Midbrain (tissue), 1 donor: ENCODE results near the gene WBP2NL.

Experiments
- DNase-seq: peaks from one replicate; lab custom pipeline; 2025; lab: John Stamatoyannopoulos, UW

WBP2NL gene

GRCh38 chr22:42072606-42073330 lies 74.2 kb downstream of the WBP2NL start:
- no peak for DNase-seq

- no peak for DNase-seq
Observed at GRCh38 chr22:42073621-42074041, 75.0 kb downstream of the WBP2NL start.

DNA sequence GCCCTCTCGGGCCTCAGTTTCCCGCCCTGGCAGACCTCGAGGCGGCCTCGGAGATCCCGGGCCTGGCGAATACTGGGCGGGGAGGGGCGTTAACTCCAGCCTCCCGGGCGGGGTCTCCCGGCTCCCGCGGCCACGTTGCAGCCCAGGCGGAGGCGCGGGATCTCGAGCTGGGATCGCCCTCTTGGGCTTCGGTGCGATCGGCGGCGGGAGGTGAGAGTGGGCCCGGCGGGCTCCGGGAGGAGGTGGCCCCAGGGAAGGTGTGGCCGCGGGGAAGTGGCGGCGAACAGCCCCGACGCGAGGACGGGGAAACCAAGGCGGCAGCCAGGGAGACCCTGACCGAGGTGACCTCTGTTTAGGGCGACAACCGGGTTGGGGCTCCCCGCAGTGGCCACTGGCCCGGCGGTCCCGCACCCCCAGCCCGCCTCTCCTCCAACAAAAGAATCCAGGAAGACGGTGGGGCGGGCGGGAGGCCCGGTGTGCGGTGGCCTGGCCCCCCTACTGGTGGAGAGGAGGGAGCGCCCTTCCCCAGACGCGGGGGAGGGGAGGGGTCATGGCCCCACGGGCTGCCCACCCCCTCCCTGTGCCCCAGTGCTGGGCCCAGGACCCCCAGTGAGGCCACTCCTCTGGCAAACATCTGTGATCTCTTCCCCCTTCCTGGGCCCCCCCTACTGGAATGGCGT lies 75.7 kb downstream of the WBP2NL start, which contains the start of gene PHETA2:
Gene PHETA2 (plus strand): TSS at position 117 of the 680 bp plus-strand sequence. CDS start 3,046 bp downstream, outside the sequence.
- DNase-seq, result no peak

DNA sequence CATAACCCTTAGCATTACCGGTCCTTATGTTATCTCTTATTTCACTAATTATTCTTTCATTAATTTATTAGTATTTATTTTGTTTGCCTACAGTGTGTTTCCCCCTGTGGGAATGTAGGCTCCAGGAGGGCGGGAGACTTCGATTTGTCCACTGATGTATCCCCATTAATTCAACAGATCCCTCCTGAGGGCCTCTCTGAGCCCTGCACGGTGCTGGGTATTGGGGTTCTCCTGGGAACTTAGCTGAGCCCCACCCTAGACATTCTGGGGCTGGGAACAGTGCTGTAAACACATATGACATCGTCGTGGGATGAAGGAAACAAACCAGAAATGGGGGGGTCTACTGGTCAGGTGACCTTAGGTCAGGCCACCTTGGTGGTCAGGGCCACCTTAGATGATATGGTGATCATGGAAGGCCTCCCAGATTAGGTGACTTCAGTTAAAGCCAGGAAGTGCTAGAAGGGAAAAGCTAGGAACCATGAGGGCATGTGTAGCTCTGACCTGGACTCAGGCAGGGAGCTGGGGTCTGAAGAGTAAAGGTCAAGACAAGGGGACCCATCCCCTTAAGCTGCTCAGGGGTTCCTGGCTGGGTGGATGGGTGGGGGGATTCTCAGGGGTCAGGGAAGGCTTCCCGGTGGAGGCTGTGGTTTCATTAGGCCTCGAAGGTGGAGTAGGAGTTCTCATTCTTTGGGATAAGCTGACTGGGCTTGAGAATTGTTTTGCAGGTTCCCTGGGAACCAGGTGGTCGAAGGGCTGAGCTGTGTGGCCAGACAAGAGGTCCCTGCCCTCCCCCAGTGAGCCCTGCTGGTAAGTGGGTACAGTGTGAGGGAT lies 76.5 kb downstream of the WBP2NL start:
- no peak for DNase-seq

DNA sequence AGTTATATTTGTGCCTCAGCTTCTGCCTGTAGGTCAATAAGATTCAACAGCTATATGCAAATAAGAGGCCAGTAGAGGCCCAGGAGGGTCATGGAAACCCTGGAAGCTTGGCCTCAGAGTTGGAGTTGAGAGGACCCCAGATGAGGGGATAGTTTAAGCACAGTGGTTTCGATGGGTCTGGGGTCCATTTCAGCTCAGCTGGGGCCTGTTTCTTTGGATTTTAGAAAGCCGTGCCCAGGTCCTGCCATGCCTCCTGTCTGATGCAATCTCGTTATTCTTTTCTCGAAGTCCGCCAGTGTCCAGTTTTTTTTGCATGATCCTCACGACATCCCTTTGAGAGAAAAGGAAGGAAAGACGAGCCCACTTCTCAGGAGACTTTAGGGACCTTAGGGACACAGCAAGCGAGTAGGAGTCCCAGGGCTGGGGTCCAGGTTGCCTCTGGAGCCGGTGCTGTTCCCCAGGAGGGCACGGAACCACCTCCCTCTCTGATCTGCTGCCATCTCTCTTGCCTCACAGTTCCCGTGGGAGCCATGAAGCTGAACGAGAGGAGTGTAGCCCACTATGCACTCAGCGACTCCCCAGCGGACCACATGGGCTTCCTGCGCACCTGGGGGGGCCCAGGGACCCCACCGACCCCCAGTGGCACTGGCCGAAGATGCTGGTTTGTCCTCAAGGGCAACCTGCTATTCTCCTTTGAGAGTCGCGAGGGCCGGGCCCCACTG lies 78.3 kb downstream of the WBP2NL start:
- DNase-seq, result no peak

DNA sequence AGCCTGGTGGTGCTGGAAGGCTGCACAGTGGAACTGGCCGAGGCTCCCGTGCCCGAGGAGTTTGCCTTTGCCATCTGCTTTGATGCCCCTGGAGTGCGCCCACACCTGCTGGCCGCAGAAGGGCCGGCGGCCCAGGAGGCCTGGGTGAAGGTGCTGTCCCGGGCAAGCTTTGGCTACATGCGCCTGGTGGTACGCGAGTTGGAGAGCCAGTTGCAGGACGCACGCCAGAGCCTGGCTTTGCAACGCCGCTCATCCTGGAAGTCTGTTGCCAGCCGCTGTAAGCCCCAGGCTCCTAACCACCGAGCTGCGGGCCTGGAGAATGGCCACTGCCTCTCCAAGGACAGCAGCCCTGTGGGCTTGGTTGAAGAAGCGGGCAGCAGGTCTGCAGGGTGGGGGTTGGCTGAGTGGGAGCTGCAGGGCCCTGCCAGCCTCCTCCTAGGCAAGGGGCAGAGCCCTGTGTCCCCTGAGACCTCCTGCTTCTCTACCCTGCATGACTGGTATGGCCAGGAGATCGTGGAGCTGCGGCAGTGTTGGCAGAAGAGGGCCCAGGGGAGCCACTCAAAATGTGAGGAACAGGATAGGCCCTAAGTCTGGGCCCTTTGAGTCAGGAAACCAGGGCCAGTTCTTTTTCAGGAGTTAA lies 79.0 kb downstream of the WBP2NL start:
- DNase-seq, result no peak
